Dedifferentiated amniotic fluid mesenchymal stem cell (primary cell): Measurements from ENCODE around the gene MBP.

Source experiments
- DNase-seq: peaks from one replicate; pipeline ENCODE4 v3.0.0-alpha.2; 2016; ENCODE audit errors: extremely low spot score

MBP gene

DNA sequence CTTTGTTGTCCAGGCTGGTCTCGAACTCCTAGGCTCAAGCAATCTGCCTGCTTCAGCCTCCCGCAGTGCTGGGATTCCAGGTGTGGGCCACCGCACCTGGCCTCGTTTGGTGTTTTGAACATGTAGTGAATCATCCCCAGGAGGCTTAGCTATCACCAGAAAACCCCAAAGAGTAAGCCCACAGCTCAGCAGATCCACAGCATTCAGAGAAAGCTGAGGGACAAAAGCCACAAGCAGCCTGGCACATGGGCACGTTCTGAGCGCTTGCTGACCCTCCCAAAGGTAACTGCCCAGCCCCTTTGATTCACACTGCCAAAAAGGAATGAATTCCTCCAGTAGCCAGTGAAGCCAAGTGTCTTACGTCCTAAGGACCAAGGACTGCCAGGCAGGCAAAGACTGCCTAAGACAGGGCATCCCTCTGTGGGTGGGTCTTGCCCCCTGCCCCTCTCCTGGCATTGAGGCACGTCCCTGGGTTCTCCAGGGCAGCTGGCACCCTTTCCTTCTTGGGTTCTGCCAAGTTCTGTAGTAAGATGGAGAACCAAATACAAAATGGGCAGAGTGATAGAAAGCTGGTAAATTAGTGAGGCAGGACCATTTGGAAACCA lies 31.7 kb downstream of the MBP start:
- DNase-seq = no peak

DNA sequence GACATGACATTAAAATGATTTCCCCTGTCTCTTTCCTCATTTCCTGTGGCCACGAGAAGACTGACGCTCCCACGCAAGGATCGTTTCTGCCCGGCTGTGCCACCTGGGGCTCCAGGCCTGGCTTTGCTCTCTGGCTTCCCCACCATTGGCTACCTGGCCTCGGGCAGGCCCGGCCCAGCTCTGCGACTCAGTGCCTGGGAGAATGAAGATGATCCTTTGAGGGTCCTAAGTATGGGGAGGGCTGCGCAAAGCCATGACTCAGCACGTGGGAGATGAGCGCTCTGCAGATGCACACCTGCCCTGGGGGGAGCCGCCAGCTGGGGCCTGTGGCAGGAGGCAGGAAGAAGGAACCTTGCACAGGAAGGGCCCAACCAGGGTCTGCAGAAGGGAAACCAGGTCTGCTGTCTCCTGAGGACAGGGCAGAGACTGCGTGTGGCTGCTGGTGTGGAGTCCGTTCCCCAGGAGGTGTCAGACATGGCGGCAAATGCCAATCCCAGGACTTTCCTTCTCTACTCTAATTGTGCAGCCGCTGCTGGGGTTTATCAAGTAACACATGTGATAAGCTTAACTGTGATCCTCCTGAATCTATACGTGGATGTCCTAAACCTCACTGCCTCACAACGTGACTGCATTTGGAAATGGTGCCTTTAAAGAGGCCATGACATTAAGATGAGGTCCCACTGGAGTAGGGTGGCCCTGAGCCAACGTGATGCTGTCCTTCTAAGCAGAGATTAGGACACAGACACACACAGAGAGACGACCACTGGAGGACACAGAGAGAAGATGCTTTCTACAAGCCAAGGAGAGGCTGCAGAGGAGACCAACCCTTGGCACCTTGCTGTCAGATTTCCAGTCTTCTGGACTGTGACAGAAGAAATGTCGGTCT lies 32.9 kb downstream of the MBP start:
- DNase-seq = no peak

DNA sequence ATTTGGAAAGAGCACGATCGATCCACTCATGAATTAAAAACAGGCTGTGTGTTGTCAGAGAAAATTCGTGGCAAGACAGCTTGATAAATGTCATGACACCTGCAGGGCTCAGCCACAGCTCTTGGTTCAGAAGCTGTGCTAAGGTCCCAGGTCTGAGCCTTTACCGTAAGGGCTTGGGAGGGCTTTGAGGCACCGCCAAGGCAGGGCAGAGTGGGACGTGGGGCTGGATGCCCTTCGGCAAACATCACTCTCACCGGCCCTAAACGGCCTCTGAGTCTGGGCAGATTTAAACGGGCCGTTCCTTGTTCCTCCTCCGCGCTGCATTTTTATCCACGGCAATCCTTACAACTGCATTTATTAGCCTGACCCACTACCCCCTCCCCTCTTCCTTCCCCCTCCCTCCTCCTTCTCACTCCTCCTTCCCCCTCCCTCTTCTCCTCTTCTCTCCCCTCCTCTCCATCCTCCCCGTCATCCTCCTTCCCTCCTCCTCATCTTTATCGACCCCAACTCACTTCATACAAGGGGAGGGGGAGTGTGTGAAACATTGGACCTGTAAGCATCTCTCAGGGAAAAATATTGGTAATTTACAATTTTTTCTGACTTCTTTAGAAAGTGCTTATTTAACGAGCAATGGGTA lies 33.9 kb downstream of the MBP start:
- no peak for DNase-seq

DNA sequence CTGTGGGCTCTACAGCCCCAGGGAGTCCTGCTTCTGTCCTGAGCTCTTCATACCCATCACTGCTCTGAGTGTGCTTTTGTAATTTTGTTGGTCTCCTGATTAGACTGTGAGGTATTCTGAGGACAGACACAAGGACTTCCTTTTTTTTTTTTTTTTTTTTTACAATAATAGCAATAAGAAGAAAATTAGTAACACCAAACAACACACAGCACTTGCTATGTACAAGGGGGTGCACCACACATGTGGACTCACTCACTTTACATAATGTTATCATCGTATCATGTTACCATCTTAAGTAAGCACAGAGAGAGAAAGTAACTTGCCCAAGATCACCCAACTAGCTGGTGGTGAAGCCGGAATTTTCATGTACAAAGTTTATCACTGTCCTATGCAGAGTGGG lies 34.6 kb downstream of the MBP start:
- no peak for DNase-seq

DNA sequence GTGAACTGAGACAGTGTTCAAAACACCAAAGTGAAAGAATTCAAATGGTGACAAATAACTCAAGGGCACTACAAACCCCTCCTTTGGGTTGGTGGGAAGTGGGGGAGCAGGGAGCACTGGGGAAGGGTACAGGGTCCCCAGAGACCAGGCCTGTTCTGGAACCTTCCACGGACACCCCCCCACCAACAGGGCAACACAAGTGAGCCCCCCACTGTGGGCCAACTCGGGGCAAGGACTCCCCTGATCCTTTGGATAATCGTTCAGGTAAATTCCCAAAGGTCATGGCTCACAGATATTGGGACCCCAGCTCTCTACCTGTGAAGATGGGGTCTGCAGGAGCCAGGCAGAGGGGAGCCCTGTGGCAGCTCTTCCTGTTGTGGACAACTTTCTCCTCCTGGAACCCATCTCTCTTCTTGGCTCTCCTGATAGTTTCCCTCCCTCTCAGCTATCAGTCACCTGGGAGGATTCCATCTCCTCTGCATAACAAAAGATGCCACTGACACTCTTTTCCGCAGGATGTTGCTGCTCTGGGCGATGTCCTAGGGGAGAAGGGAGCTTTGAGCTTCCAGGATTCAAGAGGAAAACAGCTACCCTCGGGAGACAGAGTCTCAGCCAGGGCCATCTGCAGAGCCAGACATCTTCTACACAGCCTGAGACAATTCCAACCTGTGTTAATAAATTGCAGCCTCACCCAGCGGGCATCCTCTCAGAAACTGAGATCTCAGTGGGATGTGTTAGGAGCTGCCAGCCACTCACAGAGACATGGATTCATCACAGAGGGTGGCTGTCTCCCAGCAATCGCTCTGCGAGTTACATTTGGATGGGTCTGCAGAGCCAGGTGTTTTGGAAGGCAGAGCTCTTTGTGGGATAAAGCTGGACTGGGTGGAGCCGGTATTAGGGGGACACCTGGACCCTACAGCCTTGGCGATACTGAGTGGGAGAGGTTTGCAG lies 35.4 kb downstream of the MBP start:
- no peak for DNase-seq

DNA sequence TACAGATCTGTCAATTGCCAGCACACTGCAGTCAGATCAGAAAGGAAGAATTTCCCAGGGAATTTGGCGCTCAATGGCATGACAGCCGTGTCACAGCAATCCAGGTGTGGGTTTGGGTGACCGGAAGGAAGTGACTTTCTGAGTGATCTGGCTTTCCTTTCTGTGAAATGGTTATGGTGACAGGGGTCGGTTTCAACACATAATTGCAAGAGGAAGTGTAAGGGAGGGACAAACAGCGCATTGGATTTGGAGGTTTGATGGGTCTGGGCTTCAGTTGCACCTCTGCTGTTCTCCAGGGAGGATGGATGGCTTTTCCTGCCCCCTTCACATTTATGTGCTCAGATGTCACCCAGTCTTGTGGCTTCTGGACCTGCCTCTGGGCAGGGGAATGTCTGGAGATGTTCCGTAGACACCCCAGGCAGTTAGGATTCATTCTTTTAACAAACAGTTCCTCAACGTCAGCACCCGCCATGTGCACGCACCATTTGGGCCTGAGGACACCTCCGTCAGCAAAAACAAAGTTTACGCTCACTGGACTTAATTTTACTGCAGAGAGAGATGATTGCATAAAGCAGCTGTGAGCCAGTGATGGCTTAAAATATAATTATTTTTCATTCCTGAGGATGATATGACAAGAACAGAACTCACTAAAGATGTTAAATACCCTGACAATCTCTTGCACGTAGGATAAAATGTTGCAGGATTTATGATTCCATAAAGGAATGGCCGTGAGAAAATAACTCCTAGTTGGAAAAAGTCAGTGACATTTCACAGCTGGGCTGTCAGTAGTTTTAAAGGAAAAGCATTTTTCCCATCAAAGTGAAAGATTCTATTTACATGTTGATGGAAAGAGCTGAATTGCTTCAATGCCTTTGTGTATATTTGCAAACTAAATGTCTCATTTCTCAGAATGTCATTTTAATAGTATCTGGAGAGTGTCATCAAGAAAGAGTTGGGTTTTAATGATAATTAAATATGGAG lies 36.9 kb downstream of the MBP start:
- DNase-seq = no peak

DNA sequence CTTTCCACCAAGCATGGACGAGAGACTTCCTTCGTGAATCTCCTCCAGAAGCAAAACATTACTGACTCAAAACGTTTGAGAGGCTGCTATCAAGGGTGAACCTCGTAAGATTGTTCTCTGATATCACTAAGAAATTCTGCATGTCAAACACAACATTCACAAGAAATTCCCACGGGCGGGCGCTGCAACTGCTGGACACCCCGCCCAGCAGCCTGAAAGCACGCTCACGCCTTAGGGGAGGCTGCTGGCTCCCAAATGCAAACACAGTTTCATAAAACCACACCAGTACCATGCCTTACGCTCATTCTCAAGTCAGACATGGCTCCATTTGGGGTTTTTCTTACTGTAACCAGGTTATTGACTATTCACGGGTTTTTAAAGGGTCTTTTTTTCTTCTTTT lies 39.0 kb downstream of the MBP start:
- DNase-seq = no peak

DNA sequence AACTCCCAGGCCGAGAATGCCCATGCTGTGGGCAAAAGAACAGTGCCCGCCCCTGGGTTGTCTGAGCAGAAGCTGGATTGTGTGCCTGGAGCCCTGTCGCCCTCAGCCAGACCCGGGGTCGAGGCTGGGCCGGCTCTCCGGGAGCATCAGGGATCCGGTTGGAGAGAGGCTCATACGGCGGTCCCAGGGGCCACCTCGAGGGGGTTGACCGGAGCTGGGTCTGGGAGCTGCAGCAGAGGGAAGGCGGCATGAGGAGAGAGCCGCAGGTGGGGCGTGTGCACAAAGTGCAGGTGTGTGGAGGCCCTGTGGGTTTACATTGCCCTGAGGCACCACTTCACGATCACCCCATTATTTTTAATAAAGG lies 39.5 kb downstream of the MBP start:
- DNase-seq = no peak

DNA sequence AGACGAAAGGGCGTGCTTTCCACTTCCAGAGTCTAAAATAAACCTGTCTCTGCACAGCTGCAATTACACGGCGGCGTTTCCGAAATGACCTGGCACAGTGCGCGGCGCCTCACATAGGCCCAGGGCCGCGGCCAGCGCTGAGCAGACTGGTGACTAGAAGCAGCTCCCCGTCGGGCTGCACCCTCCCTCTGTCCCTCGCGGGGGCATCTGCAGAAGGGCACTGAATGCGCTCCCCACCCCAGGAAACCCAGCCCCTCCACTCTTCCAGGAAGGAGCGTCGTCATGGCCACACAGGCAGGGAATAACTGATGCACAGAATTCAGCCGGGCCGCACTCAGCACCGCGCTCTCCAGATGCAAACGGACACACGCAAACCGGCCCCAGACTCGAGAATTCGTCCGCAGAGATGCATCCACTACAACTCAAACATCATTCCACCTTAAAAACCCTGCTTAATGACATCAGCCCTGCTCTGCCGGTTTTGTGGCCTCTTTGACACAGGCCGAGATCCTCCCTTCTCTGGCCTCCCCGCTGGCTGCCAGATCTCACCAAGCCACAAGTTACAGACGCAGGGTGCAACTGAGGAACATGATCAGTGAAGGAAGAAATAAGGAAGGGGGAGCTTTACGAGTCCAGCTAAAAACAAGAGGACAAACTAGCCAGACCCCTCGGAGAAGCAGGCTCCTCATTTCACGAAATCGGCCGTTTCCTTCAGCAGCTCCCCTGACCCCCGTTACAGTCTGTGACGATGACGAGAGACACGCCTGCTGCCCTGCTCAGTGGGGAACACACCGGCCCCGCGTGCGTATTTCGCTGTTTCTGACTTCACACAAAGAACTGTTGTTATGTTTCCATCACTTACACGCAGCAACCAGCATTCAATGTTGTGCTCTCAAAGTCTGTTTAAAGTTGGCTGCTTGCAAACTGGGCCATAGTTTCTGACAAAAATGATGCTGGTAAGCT lies 40.2 kb downstream of the MBP start:
- DNase-seq = no peak

DNA sequence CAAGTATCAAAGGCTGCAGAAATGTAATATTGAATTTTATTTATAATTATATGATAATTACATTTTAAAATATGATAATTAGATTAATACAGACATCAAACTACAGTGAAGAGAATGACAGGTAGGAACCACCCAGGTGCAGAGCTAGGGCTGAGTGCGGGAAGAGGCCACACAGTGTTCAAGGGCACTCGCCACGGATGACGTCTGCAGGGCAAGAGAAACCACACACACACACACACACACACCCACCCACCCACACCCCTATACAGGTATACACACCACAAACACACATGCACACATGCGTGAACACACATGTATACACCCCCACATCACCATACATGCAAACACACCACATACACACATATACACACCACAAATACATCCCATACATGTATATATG lies 41.2 kb downstream of the MBP start:
- DNase-seq = no peak

DNA sequence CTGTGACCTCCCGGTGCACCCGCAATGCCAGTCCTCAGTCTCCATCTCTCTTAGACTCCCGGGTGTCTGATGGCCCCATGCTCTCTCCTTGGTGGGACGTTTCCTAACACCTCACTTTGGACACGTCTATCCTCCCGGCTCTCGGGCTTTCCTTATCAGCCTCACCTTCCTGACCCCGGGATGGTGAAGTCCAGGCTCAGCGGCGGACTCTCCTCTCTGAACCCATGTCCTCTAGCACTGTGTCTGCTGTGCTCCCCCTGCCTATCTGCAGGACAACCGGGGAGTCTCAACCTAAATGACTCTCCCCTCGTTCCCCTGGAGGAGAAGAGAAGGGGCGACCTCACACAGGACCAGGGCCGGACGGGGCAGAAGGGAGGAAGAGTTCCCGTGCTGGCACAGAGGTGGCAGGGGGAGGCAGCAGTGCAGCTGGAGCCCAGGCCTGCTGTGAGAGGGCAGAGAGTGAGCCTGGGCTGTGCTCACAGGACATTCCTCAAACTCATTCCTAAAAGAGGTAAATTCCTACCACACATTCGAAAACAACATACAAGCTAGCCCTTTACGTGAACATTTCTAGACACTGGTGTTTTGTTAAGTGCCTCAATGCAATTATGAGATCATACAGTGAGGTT lies 41.9 kb downstream of the MBP start:
- no peak for DNase-seq

DNA sequence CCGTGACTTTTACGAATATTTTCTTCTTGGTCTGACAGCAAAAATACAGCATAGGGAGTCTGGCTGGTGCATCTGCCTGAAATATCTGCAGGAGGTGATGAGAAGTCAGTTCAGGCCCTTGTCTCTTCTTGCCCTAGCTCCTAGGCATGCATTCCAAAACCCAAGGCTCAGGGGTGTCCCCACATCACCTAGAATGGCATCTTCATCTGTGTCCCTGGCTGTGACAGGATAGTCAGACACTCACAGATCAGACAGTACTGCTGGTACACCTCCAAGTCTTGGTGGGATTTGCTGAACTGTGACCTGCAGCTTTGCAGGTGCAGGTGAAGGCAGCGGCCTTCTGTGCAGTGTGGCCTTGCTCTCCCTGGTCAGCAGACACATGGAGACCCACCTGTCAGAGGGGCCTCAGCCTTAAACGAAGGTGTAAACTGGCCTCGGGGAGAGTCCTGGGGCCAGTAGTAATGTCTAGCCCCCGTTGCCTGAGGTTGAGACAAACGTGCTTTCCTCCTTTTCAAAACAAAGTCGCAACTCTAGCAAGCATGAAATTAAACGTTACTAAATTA lies 42.8 kb downstream of the MBP start:
- DNase-seq = no peak

DNA sequence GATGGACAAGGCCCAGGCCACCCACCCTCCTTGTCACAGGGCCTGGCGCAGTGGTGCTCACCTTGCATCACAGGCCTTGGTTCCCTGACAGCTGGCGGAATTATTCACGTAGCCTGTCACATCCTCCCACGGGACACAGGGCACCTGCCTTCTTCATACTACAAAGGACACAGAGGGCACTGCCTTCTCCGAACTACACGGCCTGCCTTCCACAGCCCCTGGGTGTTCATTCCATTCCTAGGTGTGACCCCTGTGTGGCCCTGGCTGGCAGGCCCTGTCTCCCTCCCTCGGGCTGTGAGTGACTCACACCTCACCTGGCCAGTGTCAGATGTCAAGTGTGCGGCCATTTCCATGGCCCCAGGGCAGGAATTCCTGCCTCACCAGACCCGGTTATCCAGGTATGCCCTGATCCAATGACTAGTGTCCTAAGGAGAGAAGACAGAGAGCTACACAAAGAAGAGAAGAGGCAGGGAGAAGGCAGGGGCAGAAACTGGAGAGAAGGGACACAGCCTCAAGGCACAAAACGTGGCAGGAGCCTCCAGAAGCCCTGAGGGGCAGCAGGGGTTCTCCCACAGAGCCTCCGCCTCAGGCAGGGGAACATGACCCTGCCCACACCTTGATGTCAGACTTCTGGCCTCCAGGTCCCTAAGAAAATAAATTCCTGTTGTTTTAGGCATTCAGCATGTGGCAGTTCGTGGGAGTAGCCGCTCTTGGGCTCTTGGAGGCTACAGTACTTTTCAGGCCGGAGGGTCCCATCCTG lies 43.4 kb downstream of the MBP start:
- no peak for DNase-seq

DNA sequence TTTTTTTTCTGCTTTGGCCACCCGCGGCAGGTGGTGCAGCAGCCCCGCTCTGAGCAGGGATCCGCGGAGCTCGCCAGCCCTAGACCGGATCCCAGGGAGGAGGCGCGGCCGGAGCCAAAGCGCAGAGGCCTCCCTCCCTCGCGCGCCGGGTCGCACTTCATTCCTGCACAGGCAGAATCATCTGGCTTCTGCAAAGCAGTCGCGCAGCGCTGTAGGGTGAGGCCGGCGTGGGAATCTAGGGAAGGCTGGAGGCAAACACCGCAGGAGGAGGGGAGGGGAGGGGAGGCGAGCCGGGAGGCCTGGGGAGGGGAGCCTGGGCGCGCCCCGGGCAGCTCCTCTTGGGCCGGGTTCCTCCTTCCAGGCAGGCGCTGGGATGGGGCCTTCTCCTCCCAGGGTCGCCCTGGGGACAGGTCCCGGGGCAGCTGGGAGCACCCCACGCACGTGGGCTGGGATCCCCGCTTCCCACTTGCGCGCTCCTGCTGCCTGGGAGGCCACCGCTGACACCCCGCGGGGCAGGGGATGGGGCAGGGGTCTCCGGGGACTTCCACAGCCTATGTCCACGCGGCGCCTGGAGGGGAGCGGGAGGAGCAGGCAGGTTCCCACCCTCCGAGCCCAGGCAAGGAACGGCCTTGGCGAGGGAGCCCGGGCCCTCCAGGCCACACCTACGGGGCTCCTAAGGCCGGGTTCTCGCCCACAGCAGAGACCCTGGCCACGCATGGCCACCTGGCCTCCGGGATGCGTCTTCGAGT lies 45.0 kb downstream of the MBP start:
- no peak for DNase-seq

DNA sequence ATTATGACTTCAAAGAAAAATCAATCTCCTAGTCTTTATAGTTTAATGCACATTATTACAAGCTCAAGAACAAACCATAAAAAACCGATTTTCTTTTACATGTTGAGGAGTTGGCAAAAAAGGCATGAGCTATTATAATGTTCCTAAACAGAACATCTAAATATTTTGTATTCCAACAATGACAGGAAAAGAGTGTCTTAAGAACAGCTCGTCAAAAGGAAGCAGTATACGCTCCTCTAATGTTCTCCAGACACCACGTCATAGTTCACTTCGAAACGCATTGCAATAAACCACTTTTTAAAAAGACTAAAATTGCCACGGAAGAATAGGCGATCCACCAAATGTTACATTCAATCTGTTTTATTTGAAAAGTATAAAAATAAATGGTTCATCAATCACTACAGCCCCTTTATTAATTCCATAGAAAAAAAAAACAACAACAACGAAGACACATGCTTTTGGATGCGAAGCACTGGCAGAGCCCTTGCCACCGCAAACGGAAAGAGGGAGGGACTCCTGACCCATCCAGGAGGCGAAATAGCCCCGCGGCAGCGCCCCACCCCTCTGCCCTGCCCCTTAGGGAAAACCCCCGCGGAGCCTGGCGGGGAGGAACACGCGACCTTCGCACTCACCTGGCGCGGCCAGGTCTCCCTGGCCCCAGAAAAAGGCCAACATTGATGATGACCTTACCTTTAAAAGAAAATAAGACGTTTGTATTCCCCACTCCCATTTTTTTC lies 45.8 kb downstream of the MBP start:
- no peak for DNase-seq

DNA sequence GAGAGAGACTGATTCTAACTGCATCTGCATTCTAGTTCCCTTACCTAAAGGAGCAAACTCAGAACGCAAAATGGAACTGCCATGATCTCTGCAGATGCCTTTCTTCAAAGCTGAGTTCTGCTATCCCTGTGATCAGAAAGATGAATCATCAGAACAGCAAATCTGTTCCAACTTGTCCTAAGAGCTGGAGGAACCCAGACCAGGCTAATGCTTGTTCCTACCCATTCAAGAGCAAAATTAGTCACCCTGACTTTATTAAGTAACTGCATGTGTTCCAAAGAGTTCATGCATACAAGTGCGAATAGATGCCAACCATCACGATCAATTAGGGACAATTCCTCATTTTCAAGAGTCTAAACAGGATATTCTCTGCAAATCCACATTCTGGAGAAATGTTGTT lies 46.5 kb downstream of the MBP start:
- peak; percentile 53 for DNase-seq

DNA sequence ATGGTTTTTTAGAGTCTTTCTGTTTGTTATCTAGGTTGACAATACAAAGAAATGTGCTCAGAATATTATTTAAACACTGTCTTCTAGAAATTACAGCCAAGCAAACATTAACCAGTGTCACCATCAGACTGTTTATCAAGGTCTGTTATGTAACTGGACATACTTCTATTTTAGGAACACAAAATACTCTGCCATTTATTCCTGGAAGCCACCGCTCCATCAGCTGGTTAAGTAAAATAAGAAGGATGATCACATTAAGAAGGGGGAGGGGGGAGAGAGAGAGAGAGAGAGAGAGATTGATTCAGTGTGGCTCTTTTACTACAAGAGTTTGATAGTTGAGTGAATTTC lies 47.9 kb downstream of the MBP start:
- DNase-seq = no peak
